SH-SY5Y (cell line): ENCODE results near the gene PKD2.

Source experiments
- GATA2 ChIP-seq: IDR thresholded peaks from 2 replicates; pipeline ENCODE4 v1.6.1; 2011; ENCODE audit warnings: mild to moderate bottlenecking, low read depth, low read length
- GATA3 ChIP-seq: IDR thresholded peaks from 2 replicates; pipeline ENCODE4 v1.6.1; 2011; ENCODE audit warnings: low read depth, mild to moderate bottlenecking, low read length, moderate library complexity

DNA sequence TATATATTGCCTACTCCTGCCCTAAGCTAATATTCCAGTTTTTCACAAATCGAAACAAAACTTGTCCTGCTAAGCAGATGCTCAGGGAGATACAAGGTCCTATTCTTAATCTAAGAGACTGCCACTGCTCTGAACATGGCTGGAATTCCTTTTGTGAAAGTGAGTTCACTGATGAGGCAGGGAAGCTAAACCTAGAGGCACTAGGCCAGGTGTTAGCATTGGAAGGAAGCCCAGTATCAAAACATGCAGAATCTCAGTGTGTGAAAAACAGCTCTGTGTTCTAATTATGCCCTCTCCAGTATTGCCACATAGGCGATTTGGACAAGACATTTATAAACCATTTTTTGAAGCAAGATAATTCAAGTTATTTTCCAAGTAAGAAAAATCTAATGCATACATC, 103.4 kb downstream of the PKD2 start:
- TF ChIP-seq GATA2 (no peak), GATA3 (no peak)
